Small intestine (tissue), 7 donors: ENCODE results near the gene MECR. TPM values are rescaled to one million over a fixed set of nuclear protein-coding genes. Genes with fewer than 3 reads are reported as not detected.

ENCODE experiments used
- DNase-seq, 2 donors: peaks; one replicate each; pipeline versions ENCODE4 v3.0.0 to v3.0.0-alpha.2; 2013
- FAIRE-seq: peaks from 2 replicates; lab custom pipeline; 2012; peaks lifted over from hg19 to GRCh38; lab: Jason Lieb, UNC
- H3K27ac ChIP-seq, 3 donors: one replicate each; pipeline ENCODE4 v1.5.1; 2013; ENCODE audit warnings: low read length in 2 of 3, mild to moderate bottlenecking in 2 of 3, control low read depth in 1 of 3, inconsistent platforms in 1 of 3, low read depth in 1 of 3, moderate library complexity in 1 of 3
- H3K27me3 ChIP-seq, 3 donors: one replicate each; pipeline ENCODE4 v1.6.1; 2013; ENCODE audit warnings: low read length in 3 of 3, inconsistent platforms in 1 of 3; ENCODE audit not compliant: control insufficient read depth in 3 of 3, insufficient read depth in 3 of 3
- H3K36me3 ChIP-seq, 3 donors: one replicate each; pipeline ENCODE4 v1.6.1; 2013; ENCODE audit warnings: low read length in 3 of 3, inconsistent platforms in 1 of 3, low read depth in 1 of 3, mild to moderate bottlenecking in 1 of 3, moderate library complexity in 1 of 3; ENCODE audit not compliant: control insufficient read depth in 3 of 3, insufficient read depth in 2 of 3
- H3K4me1 ChIP-seq, 3 donors: one replicate each; pipeline ENCODE4 v1.6.1; 2013; ENCODE audit warnings: low read length in 2 of 3, inconsistent platforms in 1 of 3, low read depth in 1 of 3, mild to moderate bottlenecking in 1 of 3, moderate library complexity in 1 of 3; ENCODE audit not compliant: control insufficient read depth in 3 of 3, insufficient read depth in 2 of 3
- H3K4me3 ChIP-seq, 3 donors: one replicate each; pipeline ENCODE4 v1.5.1; 2013; ENCODE audit warnings: low read length in 3 of 3, control low read depth in 1 of 3, inconsistent platforms in 1 of 3, low read depth in 1 of 3, mild to moderate bottlenecking in 1 of 3, moderate library complexity in 1 of 3
- H3K9me3 ChIP-seq, 2 donors: one replicate each; pipeline ENCODE4 v1.6.1; 2013; ENCODE audit warnings: low read depth in 1 of 2, low read length in 1 of 2; ENCODE audit not compliant: control insufficient read depth in 2 of 2, insufficient read depth in 1 of 2
- WGBS, 3 donors: extraction: QIAGEN DNeasy Blood & Tissue Kit; methylation state at CpG; one replicate each; pipeline ENCODE4 v1.1.7; 2013; 5-methylcytosine and 5-hydroxymethylcytosine counted together
- polyA plus RNA-seq, 4 donors: library from polyadenylated mRNA; stranded (reverse) in 3 of 4; unstranded in 1 of 4; fragments of 200-250 nt in 3 of 4; fragments of 120-200 nt in 1 of 4; gene quantifications; one replicate each; pipeline versions ENCODE4 v1.2.1 to v1.2.3, GENCODE V29; 2013
- donor health status: healthy with polysubstance abuse.
- donor health status: control.
- donor health status: control.
- donor health status: Bipolar disorder and iron deficiency.
- donor health status: healthy.

MECR gene
- polyA plus RNA-seq, 4 donors, result 9.7 to 21.3 (median 19.6) TPM

- no peaks in the 10 kb centered on the region for H3K27me3 ChIP-seq
- DNase-seq (no peak), FAIRE-seq (no peak)
- WGBS, 3 donors, result 89 to 94% (median 89%) methylated on average over 12 of the region's 12 CpGs
- H3K36me3 ChIP-seq, result peaks cover 0 to 61% (median 3%) of the 10 kb centered on the region in 3 donors
- no peak overlapping the region for H3K27ac ChIP-seq
- no peaks in the 10 kb centered on the region for H3K9me3 ChIP-seq
- peaks cover 0 to 7% (median 0%) of the 10 kb centered on the region in 3 donors for H3K4me1 ChIP-seq
- H3K4me3 ChIP-seq, result no peak overlapping the region
Measured at GRCh38 chr1:29211086-29212030, 19.4 kb downstream of the MECR start.

GRCh38 chr1:29210278-29211085 lies 20.3 kb downstream of the MECR start:
- H3K27ac ChIP-seq, result no peak overlapping the region
- no peak overlapping the region for H3K4me3 ChIP-seq
- H3K36me3 ChIP-seq, result peaks cover 0 to 55% (median 3%) of the 10 kb centered on the region in 3 donors
- peaks cover 0 to 7% (median 0%) of the 10 kb centered on the region in 3 donors for H3K4me1 ChIP-seq
- H3K9me3 ChIP-seq, result no peaks in the 10 kb centered on the region
- DNase-seq (no peak), FAIRE-seq (no peak)
- WGBS, 3 donors, result 74 to 87% (median 78%) methylated on average over 7 of the region's 7 CpGs
- no peaks in the 10 kb centered on the region for H3K27me3 ChIP-seq

- FAIRE-seq (no peak), DNase-seq (no peak)
- H3K4me1 ChIP-seq, result peaks cover 0 to 7% (median 0%) of the 10 kb centered on the region in 3 donors
- H3K36me3 ChIP-seq, result peaks cover 0 to 51% (median 3%) of the 10 kb centered on the region in 3 donors
- H3K27me3 ChIP-seq, result no peaks in the 10 kb centered on the region
- no peak overlapping the region for H3K27ac ChIP-seq
- no peak overlapping the region for H3K4me3 ChIP-seq
- 72 to 80% (median 75%) methylated on average over 5 of the region's 5 CpGs for WGBS, 3 donors
- no peaks in the 10 kb centered on the region for H3K9me3 ChIP-seq
Measured at GRCh38 chr1:29209173-29209572, 21.6 kb downstream of the MECR start.

GRCh38 chr1:29208442-29208841 lies 22.3 kb downstream of the MECR start:
- Histone ChIP-seq H3K27me3 (no peaks in the 10 kb centered on the region), H3K9me3 (no peaks in the 10 kb centered on the region), H3K4me3 (no peak overlapping the region), H3K4me1 (peaks cover 0 to 7% (median 0%) of the 10 kb centered on the region in 3 donors), H3K27ac (peak overlapping the region in 1 of 3 donors; percentile 45), H3K36me3 (peaks cover 0 to 57% (median under 1%) of the 10 kb centered on the region in 3 donors)
- WGBS, 3 donors, result 15 to 44% (median 36%) methylated on average over 4 of the region's 4 CpGs
- FAIRE-seq (no peak), DNase-seq (peak; percentile 78)

- H3K27ac ChIP-seq, result peak overlapping the region in 2 of 3 donors; percentile 2 to 71
- H3K4me3 ChIP-seq, result no peak overlapping the region
- no peaks in the 10 kb centered on the region for H3K9me3 ChIP-seq
- FAIRE-seq, result peak; percentile 44
- DNase-seq, result peak; percentile 95 to 96
- peaks cover 0 to 15% (median 0%) of the 10 kb centered on the region in 3 donors for H3K4me1 ChIP-seq
- H3K36me3 ChIP-seq, result peaks cover 0 to 68% (median 2%) of the 10 kb centered on the region in 3 donors
- H3K27me3 ChIP-seq, result no peaks in the 10 kb centered on the region
- 27 to 30% (median 28%) methylated on average over 14 of the region's 14 CpGs for WGBS, 3 donors
Measured at GRCh38 chr1:29202584-29203340, 28.0 kb downstream of the MECR start.

- H3K4me1 ChIP-seq, result peaks cover 0 to 9% (median 0%) of the 10 kb centered on the region in 3 donors
- H3K4me3 ChIP-seq, result no peak overlapping the region
- no peaks in the 10 kb centered on the region for H3K27me3 ChIP-seq
- peaks cover 0 to 75% (median 2%) of the 10 kb centered on the region in 3 donors for H3K36me3 ChIP-seq
- H3K27ac ChIP-seq, result peak overlapping the region; percentile 2 to 71 (median 14)
- WGBS, 3 donors, result 76 to 96% (median 96%) methylated on average over 1 of the region's 1 CpG
- no peak for DNase-seq
- no peaks in the 10 kb centered on the region for H3K9me3 ChIP-seq
- no peak for FAIRE-seq
Measured at GRCh38 chr1:29202053-29202452, 28.7 kb downstream of the MECR start.

- no peaks in the 10 kb centered on the region for H3K9me3 ChIP-seq
- WGBS, 3 donors, result 87 to 92% (median 89%) methylated on average over 6 of the region's 6 CpGs
- no peaks in the 10 kb centered on the region for H3K27me3 ChIP-seq
- H3K27ac ChIP-seq, result peak overlapping the region in 1 of 3 donors; percentile 71
- H3K4me3 ChIP-seq, result no peak overlapping the region
- H3K4me1 ChIP-seq, result peaks cover 0 to 9% (median 0%) of the 10 kb centered on the region in 3 donors
- H3K36me3 ChIP-seq, result peaks cover 0 to 75% (median 2%) of the 10 kb centered on the region in 3 donors
- DNase-seq (no peak), FAIRE-seq (no peak)
Measured at GRCh38 chr1:29201595-29202051, 29.1 kb downstream of the MECR start.
